HepG2 (cell line): ENCODE measurements around the gene JKAMP. TPM values are rescaled to one million over a fixed set of nuclear protein-coding genes. Genes with fewer than 3 reads are reported as not detected.

Experiments
- ATAC-seq: fragments of 200-7000 bp; cut with Tn5 transposase; 3 replicates; pipeline ENCODE4 v1.9.1; 2020; ENCODE audit warnings: mild to moderate bottlenecking, moderate library complexity
- BruUV-seq: library from RNA; stranded (reverse); fragments of 400-500 nt; replicated peaks from 2 replicates; lab custom pipeline; 2021; lab: Mats Ljungman, UMichigan
- CTCF ChIA-PET: fragments of 300-600 bp; formaldehyde crosslinking; extraction: SDS; loops from one replicate; lab custom pipeline; 2021; ENCODE audit warnings: low total read pairs, inconsistent platforms, low intra/inter-chr PET ratio; lab: Yijun Ruan, JAX
- POLR2A ChIA-PET: fragments of 350-600 bp; sonication (Branson Sonifier 250); formaldehyde crosslinking; loops from one replicate; lab custom pipeline; 2020; ENCODE audit warnings: antibody characterized with exemption, inconsistent platforms; lab: Yijun Ruan, JAX
- DNase-seq: peaks from one replicate; pipeline ENCODE4 v3.0.0-alpha.2; 2015; ENCODE audit warnings: low spot score
- FAIRE-seq: peaks from 3 replicates; lab custom pipeline; 2011; peaks lifted over from hg19 to GRCh38; lab: Jason Lieb, UNC
- H2AFZ ChIP-seq: one replicate; pipeline ENCODE4 v1.6.1; 2011; ENCODE audit warnings: low read length, inconsistent platforms
- H3K27ac ChIP-seq: fragments of 300-600 bp; 3 replicates; pipeline ENCODE4 v1.8.0; 2011; ENCODE audit warnings: mixed run types, mild to moderate bottlenecking, mixed read lengths, low read length, inconsistent platforms; ENCODE audit not compliant: insufficient read depth; ENCODE audit errors: extremely low read length
- H3K27me3 ChIP-seq, 2 experiments: fragments of 200-600 bp in 1 of 2; 2 replicates in 1 of 2; 3 replicates in 1 of 2; pipeline versions ENCODE4 v1.6.0 to v1.8.0; 2011; ENCODE audit warnings: low read length in 2 of 2, mild to moderate bottlenecking in 2 of 2, moderate library complexity in 2 of 2, inconsistent platforms in 1 of 2; ENCODE audit not compliant: insufficient read depth in 2 of 2, control insufficient read depth in 1 of 2
- H3K36me3 ChIP-seq, 2 experiments: fragments of 200-600 bp in 1 of 2; replicated peaks in 1 of 2; 2 replicates in 1 of 2; 3 replicates in 1 of 2; pipeline versions ENCODE4 v1.5.1 to v1.8.0; 2011; ENCODE audit warnings: low read length in 2 of 2, inconsistent platforms in 1 of 2; ENCODE audit not compliant: insufficient read depth in 2 of 2, control insufficient read depth in 1 of 2
- H3K4me1 ChIP-seq: 2 replicates; pipeline ENCODE4 v1.5.1; 2012; ENCODE audit warnings: low read length, inconsistent platforms; ENCODE audit not compliant: insufficient read depth
- H3K4me2 ChIP-seq: 2 replicates; pipeline ENCODE4 v1.6.0; 2011; ENCODE audit warnings: low read depth, low read length, inconsistent platforms
- H3K4me3 ChIP-seq, 3 experiments: fragments of 200-600 bp in 1 of 3; sonication (generic), shearing (Covaris generic) in 1 of 3; replicated peaks in 1 of 3; 2 replicates each; pipeline ENCODE4 v1.5.1; 2011 to 2016; ENCODE audit warnings: low read length in 3 of 3, inconsistent platforms in 2 of 3, low read depth in 2 of 3, mild to moderate bottlenecking in 2 of 3, control low read depth in 1 of 3, mixed read lengths in 1 of 3; ENCODE audit not compliant: insufficient read depth in 1 of 3
- H3K79me2 ChIP-seq: one replicate; pipeline ENCODE4 v1.6.1; 2011; ENCODE audit warnings: low read length, inconsistent platforms; ENCODE audit not compliant: insufficient read depth
- H3K9ac ChIP-seq: 2 replicates; pipeline ENCODE4 v1.6.0; 2011; ENCODE audit warnings: mild to moderate bottlenecking, low read depth, low read length, inconsistent platforms; ENCODE audit not compliant: insufficient read depth
- H3K9me3 ChIP-seq: 2 replicates; pipeline ENCODE4 v1.5.1; 2012; ENCODE audit warnings: mild to moderate bottlenecking, low read length
- H4K20me1 ChIP-seq: 2 replicates; pipeline ENCODE4 v1.6.0; 2011; ENCODE audit warnings: inconsistent platforms, mild to moderate bottlenecking, low read length, moderate library complexity; ENCODE audit not compliant: insufficient read depth
- CHD4 ChIP-seq: fragments of 200-600 bp; sonication (generic); IDR thresholded peaks from 2 replicates; pipeline ENCODE4 v1.7.0; 2017; ENCODE audit warnings: mild to moderate bottlenecking, low read length, borderline replicate concordance
- CREB1 ChIP-seq, 2 experiments: fragments of 450-650 bp in 1 of 2; IDR thresholded peaks; 2 replicates each; pipeline ENCODE4 v1.6.1; 2016 to 2017; ENCODE audit warnings: control low read depth in 1 of 2, mild to moderate bottlenecking in 1 of 2, missing compliant biosample characterization in 1 of 2, missing genetic modification characterization in 1 of 2
- DNMT3B ChIP-seq: conservative IDR thresholded peaks from 2 replicates; pipeline ENCODE4 v1.6.1; 2016; ENCODE audit warnings: missing biosample characterization, control low read depth
- IKZF4 ChIP-seq: sonication (generic); formaldehyde crosslinking; IDR thresholded peaks from 2 replicates; pipeline ENCODE4 v1.5.1; 2020; ENCODE audit warnings: borderline replicate concordance, mild to moderate bottlenecking, low read depth, missing genetic modification reagents; ENCODE audit errors: not compliant biosample characterization
- MIER2 ChIP-seq: IDR thresholded peaks from 2 replicates; pipeline ENCODE4 v1.6.1; 2016; ENCODE audit warnings: missing biosample characterization, missing genetic modification reagents
- SOX13 ChIP-seq, 3 experiments: fragments of 450-650 bp in 1 of 3; sonication (generic) in 1 of 3; formaldehyde crosslinking in 1 of 3; IDR thresholded peaks in 2 of 3; conservative IDR thresholded peaks in 1 of 3; 2 replicates each; pipeline versions ENCODE4 v1.5.0 to v1.6.1; 2016 to 2020; ENCODE audit warnings: antibody characterized with exemption in 1 of 3, mild to moderate bottlenecking in 1 of 3, missing compliant biosample characterization in 1 of 3, missing genetic modification reagents in 1 of 3, moderate library complexity in 1 of 3
- SRSF9 ChIP-seq: fragments of 200-400 bp; formaldehyde crosslinking; IDR thresholded peaks from 2 replicates; pipeline ENCODE4 v1.6.1; 2018; ENCODE audit warnings: borderline replicate concordance, mild to moderate bottlenecking, low read depth, low read length; ENCODE audit not compliant: insufficient read depth, poor library complexity, severe bottlenecking
- ZNF441 ChIP-seq: sonication (generic); formaldehyde crosslinking; IDR thresholded peaks from 2 replicates; pipeline ENCODE4 v1.7.0; 2021; ENCODE audit warnings: missing genetic modification reagents, borderline replicate concordance
- WGBS: methylation state at CpG from one replicate; pipeline ENCODE4 v1.1.6; 2017; ENCODE audit warnings: low lambda C conversion rate; 5-methylcytosine and 5-hydroxymethylcytosine counted together
- in situ Hi-C: cut with HindIII; loops from 2 replicates; pipeline ENCODE4 v1.10.0; 2017; ENCODE audit warnings: low pct_unique_long_range_greater_than_20kb; ENCODE audit not compliant: extremely low pct_ligation_motif_present
- intact Hi-C: fragments of 100-400 bp; cut with micrococcal nuclease; formaldehyde crosslinking; loops from one replicate; pipeline ENCODE4 v1.10.0; 2022; ENCODE audit not compliant: unreplicated experiment
- polyA plus RNA-seq, 8 experiments: library from polyadenylated mRNA; depleted of rRNA in 3 of 8; stranded (reverse) in 7 of 8; unstranded in 1 of 8; fragments of >200 nt; fragmentation: Illumina TruSeq in 4 of 8; extraction: Trizol in 4 of 8; gene quantifications; 2 replicates each; pipeline versions ENCODE4 v1.2.1 to v1.2.3, GENCODE V29; 2011 to 2016; ENCODE audit warnings: low read depth in 4 of 8, missing spikeins in 1 of 8, mixed read lengths in 1 of 8; ENCODE audit not compliant: insufficient read depth in 1 of 8
- total RNA-seq, 5 experiments: library from RNA; depleted of rRNA; stranded (reverse); fragments of >200 nt; fragmentation: Illumina TruSeq; extraction: Trizol; gene quantifications; 2 replicates each; pipeline ENCODE4 v1.2.3, GENCODE V29; 2016; ENCODE audit warnings: low read depth in 1 of 5
- TF ChIP-seq, protein P1 (sequence below): sonication (generic); formaldehyde crosslinking; IDR thresholded peaks from 2 replicates; pipeline ENCODE4 v1.4.0; 2020; ENCODE audit warnings: missing genetic modification reagents
- TF ChIP-seq, protein P2 (sequence below): sonication (generic); formaldehyde crosslinking; IDR thresholded peaks from 2 replicates; pipeline ENCODE4 v1.5.1; 2020; ENCODE audit warnings: mild to moderate bottlenecking, missing genetic modification reagents

JKAMP gene
- total and polyA plus RNA-seq, 2 of the 13 experiments (the other 11 are each of a cell fraction or from before 2014, with no cell fraction given), result 56.4 to 135 TPM

DNA sequence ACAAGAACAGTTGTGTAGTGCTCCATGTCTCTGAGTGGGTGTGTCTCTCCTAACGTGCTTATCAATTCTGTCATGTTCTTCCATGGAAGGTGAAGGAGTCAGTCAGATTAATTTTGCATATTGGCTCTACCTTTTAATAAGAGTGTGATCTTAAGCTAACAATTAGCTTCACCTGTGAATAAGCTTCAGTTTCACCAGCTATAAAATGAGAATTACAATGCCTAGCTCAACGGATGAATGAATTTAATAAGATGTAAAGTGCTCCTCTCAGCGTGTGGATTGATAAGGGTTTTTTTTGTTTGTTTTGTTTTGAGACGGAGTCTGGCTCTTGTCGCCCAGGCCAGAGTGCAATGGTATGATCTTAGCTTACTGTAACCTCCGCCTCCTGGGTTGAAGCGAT is 59.6 kb downstream of the JKAMP start:
- Histone ChIP-seq H3K4me2 (no peak overlapping the region), H3K27ac (no peak overlapping the region), H4K20me1 (no peaks in the 10 kb centered on the region), H2AFZ (no peak overlapping the region), H3K9me3 (no peaks in the 10 kb centered on the region), H3K36me3 (no peaks in the 10 kb centered on the region), H3K27me3 (peaks cover 2 to 9% of the 10 kb centered on the region in 2 experiments; a peak in 2 of 5 replicates), H3K4me3 (no peak overlapping the region), H3K79me2 (no peaks in the 10 kb centered on the region), H3K9ac (no peak overlapping the region), H3K4me1 (no peaks in the 10 kb centered on the region)
- TF ChIP-seq SOX13 (IDR thresholded peaks at IDR 0.05), result no peak
- no peak for TF ChIP-seq SOX13 (CRISPR knock-in tag; conservative IDR thresholded peaks at IDR 0.05 in 1 of 2, IDR thresholded peaks at IDR 0.05 in 1 of 2)
- TF ChIP-seq ZNF441 (CRISPR knock-in tag), result peak; percentile 86
- BruUV-seq, result no TSS peak
- in situ Hi-C loops (no loop called here), intact Hi-C loops (no loop called here)
- DNase-seq, result no peak
- ATAC-seq, result no peak
- 10% methylated on average over 7 of the region's 7 CpGs for WGBS
- CTCF ChIA-PET, result no interaction called here
- POLR2A ChIA-PET, result no interaction called here
- no peak for FAIRE-seq

- Histone ChIP-seq H3K79me2 (no peaks in the 10 kb centered on the region), H2AFZ (no peak overlapping the region), H4K20me1 (no peaks in the 10 kb centered on the region), H3K36me3 (no peaks in the 10 kb centered on the region), H3K9ac (no peak overlapping the region), H3K4me3 (no peak overlapping the region), H3K27ac (no peak overlapping the region), H3K4me1 (no peaks in the 10 kb centered on the region), H3K9me3 (no peaks in the 10 kb centered on the region), H3K4me2 (no peak overlapping the region), H3K27me3 (peaks cover 2 to 9% of the 10 kb centered on the region in 2 experiments; a peak in 2 of 5 replicates)
- ChIA-PET POLR2A (no interaction called here), CTCF (no interaction called here)
- intact Hi-C loops, result no loop called here
- in situ Hi-C loops, result no loop called here
- DNase-seq (no peak), ATAC-seq (no peak), FAIRE-seq (no peak)
- no TSS peak for BruUV-seq
- WGBS, result 2% methylated on average over 2 of the region's 2 CpGs
- TF ChIP-seq CHD4 (no peak), CREB1 (IDR thresholded peaks at IDR 0.05) (no peak), CREB1 (CRISPR knock-in tag; IDR thresholded peaks at IDR 0.05) (no peak), MIER2 (CRISPR knock-in tag) (no peak), SRSF9 (no peak), IKZF4 (CRISPR knock-in tag) (no peak), DNMT3B (no peak)
- TF ChIP-seq, protein P1, sequence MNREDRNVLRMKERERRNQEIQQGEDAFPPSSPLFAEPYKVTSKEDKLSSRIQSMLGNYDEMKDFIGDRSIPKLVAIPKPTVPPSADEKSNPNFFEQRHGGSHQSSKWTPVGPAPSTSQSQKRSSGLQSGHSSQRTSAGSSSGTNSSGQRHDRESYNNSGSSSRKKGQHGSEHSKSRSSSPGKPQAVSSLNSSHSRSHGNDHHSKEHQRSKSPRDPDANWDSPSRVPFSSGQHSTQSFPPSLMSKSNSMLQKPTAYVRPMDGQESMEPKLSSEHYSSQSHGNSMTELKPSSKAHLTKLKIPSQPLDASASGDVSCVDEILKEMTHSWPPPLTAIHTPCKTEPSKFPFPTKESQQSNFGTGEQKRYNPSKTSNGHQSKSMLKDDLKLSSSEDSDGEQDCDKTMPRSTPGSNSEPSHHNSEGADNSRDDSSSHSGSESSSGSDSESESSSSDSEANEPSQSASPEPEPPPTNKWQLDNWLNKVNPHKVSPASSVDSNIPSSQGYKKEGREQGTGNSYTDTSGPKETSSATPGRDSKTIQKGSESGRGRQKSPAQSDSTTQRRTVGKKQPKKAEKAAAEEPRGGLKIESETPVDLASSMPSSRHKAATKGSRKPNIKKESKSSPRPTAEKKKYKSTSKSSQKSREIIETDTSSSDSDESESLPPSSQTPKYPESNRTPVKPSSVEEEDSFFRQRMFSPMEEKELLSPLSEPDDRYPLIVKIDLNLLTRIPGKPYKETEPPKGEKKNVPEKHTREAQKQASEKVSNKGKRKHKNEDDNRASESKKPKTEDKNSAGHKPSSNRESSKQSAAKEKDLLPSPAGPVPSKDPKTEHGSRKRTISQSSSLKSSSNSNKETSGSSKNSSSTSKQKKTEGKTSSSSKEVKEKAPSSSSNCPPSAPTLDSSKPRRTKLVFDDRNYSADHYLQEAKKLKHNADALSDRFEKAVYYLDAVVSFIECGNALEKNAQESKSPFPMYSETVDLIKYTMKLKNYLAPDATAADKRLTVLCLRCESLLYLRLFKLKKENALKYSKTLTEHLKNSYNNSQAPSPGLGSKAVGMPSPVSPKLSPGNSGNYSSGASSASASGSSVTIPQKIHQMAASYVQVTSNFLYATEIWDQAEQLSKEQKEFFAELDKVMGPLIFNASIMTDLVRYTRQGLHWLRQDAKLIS (CRISPR knock-in tag), result no peak
- TF ChIP-seq, protein P2, sequence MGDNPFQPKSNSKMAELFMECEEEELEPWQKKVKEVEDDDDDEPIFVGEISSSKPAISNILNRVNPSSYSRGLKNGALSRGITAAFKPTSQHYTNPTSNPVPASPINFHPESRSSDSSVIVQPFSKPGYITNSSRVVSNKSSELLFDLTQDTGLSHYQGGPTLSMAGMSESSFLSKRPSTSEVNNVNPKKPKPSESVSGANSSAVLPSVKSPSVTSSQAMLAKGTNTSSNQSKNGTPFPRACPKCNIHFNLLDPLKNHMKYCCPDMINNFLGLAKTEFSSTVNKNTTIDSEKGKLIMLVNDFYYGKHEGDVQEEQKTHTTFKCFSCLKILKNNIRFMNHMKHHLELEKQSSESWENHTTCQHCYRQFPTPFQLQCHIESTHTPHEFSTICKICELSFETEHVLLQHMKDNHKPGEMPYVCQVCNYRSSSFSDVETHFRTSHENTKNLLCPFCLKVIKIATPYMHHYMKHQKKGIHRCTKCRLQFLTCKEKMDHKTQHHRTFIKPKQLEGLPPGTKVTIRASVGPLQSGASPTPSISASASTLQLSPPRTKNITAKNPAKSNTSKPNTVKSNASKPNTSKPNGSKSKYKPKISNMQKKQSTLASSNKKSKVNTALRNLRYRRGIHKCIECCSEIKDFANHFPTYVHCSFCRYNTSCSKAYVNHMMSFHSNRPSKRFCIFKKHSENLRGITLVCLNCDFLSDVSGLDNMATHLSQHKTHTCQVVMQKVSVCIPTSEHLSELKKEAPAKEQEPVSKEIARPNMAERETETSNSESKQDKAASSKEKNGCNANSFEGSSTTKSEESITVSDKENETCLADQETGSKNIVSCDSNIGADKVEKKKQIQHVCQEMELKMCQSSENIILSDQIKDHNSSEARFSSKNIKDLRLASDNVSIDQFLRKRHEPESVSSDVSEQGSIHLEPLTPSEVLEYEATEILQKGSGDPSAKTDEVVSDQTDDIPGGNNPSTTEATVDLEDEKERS (CRISPR knock-in tag), result no peak
Observed at GRCh38 chr14:59547310-59547709, 63.0 kb downstream of the JKAMP start.
